ENCODE measurements around the gene ITGB3BP.
A peak's percentile ranks its signal among the peaks of the same experiment; 100 is the strongest.
"Not testable (repeated sequence)": the region's sequence is repeated elsewhere in the genome, so short reads cannot be mapped to it uniquely, and the experiment has no call there.

Gene ITGB3BP

GRCh38 chr1:63522891-63523728, at the start of gene ITGB3BP, which contains the start of gene EFCAB7:
TSS of gene ITGB3BP (minus strand) at chr1:63523225. CDS start at chr1:63523133, 92 bp downstream.
TSS of gene EFCAB7 (plus strand) at chr1:63523525. CDS start at chr1:63525573, 2,048 bp downstream.
- DNase-seq = peak; percentile 95

DNA sequence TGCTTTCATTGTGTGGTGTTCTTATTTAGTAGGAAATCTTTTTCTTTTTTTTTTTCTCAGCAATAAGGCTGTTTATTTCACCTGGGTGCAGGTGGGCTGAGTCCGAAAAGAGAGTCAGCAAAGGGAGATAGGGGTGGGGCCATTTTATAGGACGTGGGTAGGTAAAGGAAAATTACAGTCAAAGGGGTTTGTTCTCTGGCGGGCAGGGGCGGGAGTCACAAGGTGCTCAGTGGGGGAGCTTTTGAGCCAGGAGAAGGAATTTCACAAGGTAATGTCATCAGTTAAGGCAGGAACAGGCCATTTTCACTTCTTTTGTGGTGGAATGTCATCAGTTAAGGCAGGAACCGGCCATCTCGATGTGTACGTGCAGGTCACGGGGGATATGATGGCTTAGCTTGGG, 49.7 kb upstream of the ITGB3BP start:
- not testable (repeated sequence) for DNase-seq

DNA sequence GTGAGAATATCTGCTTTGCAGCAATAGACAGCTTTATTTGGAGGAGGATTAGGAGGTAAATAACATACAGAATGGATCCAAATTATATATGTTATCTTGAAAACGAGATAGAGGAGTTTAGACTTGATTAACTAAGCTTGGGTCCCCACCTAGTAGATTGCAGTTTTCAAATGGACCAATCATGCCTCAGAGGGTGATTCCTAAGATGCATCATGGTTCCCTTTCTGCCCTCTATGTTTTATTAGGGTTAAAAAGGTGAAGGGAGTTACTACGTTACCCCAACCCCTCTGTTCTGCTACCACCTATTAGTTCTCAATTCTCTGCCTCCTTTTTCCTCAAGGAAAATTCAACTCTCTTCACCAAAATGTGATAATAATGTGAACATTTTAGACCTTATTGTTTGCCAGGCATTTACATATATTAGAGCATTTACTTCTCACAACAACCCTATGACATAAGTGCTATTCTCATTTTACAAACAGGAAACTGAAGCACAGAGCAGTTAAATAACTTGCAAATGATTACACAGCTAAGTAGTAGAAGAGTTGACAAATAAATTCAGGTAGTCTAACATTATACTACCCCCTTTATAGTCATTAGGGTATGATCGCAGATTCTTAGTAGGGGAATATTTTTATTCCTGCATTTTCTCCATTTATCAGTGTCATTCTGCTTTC, 46.8 kb upstream of the ITGB3BP start:
- DNase-seq = no peak

DNA sequence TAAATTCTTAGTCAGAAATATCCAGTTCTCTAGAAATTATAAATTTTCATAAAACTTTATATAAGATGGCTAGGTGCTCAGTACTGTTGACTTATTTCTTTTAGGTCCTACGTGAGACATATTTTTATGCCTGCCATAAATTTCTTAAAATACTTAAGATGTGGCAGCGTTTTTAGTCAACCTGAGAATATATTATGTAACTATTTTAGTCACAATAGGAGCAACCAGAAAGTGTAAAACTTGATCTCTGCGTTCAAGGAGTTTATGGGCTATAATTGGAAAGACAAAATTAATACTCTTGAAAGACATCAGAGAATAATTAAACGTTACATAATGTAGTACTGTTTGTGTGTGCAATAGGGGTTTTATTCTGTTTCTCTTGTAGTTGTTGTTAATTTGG, 46.0 kb upstream of the ITGB3BP start:
- no peak for DNase-seq

- no peak for DNase-seq
Measured at GRCh38 chr1:63563745-63564144, 40.7 kb upstream of the ITGB3BP start.

GRCh38 chr1:63559357-63559756, 36.3 kb upstream of the ITGB3BP start:
- no peak for DNase-seq

GRCh38 chr1:63557365-63557987, 34.5 kb upstream of the ITGB3BP start:
- no peak for DNase-seq

GRCh38 chr1:63555480-63555879, 32.5 kb upstream of the ITGB3BP start:
- no peak for DNase-seq

GRCh38 chr1:63548877-63549276, 25.9 kb upstream of the ITGB3BP start:
- no peak for DNase-seq

DNA sequence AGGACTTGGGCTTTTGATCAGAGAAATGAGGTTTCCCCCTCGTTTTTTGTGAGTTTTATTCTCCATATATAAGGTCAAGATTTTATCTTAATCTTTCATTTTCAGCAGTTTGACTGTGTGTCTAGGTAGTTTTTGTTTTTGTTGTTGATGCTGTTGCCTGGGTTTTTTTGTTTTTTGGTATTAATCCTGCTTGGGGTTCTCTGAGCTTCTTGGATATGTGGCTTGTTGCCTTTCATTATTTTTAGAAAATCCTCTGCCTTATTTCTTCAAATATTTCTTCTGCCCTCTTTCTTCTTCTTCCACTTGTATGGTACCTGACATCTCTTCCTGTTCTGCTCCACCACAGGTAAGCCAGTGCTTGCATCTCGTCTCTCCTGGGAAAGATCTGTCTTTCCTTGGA, 25.3 kb upstream of the ITGB3BP start:
- no peak for DNase-seq

DNA sequence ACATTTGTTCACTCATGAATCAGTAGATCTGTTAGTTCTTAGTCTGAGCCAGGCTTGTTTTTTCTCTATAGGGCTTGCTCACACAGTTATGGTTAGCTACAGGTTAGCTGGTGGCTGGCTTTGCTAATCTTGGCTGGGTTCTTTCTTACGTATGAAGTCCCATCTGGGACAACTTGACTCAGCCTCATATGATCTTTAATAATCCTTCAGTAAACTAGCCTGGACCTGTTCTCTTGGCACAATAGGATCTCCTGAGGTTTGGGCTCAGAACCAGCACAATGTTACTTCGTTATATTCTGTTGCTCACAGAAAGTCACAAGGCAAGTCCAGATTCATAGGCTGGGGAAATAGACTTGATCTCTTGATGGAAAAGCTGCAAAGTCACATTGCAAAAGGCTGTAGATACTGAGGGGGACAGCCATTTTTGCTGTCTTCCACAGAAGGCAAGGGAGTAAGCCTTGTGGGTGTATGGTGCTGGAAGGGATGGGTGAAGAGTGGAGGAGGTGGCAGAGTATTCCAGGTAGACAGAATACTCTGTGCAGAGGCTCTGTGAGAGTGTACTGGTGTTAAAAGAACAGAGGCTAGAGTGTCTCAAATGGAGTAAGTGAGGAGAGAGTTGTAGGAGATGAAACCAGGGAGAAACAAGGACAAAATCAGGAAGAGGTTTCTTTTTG, 24.7 kb upstream of the ITGB3BP start:
- DNase-seq = no peak

DNA sequence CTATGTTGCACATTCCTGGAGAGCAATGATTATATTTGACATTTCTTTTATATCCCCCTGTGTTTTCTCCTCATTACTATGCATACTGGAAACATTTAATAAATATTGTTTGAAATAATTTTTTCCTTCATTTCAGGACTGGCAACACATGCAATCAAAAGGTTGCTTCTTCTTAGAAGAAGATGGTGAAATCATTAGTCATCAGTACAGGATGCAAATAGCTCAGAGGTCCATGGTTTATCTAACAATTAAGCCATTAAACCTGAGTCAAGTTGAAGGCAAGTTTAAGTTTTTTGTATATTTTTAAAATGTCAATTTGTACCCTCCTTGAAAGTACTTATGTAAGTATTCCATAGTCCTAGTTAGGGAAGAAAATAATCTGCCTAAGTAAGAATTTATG, 22.8 kb upstream of the ITGB3BP start:
- no peak for DNase-seq

DNA sequence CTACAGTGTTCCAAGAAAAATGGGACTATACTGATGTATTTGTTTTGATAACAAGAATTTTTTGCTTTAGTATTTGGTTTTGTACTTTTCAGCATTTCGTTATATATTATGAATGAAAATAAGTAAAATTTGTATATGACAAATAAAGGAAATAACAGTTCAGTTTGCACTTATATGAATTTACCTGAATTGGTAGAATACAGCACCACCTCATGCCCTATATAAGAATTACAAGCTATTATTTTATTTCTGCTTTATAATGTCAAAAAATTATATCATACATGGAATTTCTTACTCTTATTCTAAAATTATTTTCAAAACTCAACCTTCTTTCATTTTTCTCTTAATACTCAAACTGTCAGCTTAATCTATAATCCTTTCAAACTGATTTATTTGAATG, 14.9 kb upstream of the ITGB3BP start:
- no peak for DNase-seq

DNA sequence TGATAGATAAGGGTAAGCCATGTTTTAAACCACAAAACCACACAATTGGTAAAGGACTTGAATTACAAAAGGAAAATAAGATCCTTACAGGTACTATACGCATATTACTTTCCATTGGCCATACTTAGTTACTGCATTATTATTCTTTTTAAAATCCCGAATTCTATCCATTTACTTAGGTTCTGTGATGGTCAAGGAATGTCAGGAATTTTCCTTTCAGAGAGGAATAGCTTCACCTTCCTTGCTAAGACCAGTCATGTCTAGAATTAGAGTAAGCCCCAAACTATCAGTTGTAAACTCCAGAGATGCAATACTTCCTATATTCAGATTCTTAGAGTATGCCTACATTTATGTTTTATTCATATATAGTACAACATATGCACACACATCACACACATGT, 14.0 kb upstream of the ITGB3BP start:
- DNase-seq = no peak

- DNase-seq = peak; percentile 32
Measured at GRCh38 chr1:63534406-63534805, 11.4 kb upstream of the ITGB3BP start.

DNA sequence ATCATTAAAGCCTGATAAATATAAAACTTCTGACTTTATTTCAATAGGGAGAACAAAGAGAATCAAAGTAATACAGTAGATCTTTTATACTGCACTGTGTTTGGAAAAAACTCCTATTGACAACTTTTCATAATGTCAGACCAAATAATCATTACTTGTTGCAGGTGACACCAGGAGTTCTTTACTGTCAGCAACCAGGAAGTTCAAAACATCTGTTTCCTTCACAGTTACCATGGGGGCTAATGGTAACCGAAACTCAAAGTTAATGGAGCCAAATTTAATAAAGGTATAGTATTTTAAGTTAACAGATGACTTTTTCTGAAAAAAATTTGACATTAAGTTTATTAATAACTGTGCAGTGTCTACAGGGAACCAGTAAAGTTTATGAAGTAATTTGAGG, 10.9 kb upstream of the ITGB3BP start:
- peak; percentile 1 for DNase-seq

DNA sequence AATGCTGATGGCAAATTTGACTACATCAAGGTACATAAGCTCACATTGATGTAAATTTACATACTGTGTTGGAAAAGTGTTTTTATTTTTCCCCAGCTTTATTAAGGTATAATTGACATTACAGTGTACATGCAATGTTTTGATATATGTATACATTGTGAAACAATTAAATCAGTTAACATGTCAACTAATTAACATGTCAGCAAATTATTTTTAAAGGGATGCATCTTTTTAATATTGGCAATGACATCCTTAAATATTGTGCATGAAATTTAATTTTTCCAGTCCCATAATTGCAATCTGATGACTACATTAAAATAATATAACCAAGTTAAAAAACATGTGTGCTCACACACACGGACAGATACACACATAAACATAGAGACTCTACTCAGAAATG, 9.7 kb upstream of the ITGB3BP start:
- no peak for DNase-seq

DNA sequence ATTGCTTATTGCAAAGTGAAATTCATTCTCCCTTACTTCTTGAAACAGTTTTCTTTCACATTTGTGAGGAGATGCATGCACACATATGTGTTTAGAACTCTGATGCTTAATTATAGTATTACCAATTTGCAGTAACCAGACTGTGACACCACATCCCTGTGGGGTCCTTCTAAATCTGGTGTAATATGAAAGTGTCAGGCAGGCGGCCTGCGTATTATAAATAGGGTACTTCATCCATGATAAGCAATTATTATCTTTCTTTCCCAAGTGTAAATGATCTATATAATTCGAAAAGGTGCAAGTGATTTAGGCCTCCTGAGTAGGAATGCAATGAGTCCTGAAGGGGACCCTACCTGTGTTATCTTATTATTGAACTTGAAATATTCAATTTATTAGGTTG, 1.2 kb upstream of the ITGB3BP start:
- DNase-seq = peak; percentile 8

DNA sequence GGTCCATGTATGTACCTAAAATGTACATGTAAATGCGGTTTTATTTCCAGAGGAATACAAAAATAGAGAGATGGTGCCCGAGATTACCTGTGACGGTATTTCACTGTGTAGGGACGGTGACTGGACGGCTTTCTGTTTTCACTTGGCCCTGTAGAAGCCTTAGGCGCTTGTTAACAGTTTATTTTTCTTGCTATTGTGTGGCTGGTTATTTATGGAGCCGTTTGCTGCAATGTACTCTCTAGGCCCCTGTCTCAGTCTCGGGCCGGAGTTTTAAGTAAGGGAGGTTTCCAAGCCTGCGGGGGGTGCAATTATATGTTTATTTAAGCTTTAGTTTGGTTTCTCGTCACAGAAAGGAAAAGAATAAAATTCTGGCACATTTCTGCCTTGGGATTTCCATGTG, 713 bp upstream of the ITGB3BP start:
- DNase-seq = peak; percentile 53

DNA sequence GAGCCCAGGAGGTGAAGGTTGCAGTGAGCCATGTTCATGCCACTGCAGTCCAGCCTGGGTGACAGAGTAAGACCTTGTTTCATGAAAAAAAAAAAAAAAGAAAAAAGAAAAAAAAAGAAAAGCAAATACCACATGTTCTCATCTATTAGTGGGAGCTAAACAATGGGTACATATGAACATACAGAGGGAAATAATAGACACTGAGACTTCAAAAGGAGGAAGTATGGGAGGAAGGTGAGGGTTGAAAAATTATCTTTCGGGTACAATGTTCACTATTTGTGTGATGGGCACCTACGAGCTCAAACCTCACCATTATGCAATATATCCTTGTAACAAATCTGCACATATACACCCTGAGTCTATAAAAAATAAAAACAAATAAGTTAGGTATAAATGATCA, 6.4 kb downstream of the ITGB3BP start:
- no peak for DNase-seq

DNA sequence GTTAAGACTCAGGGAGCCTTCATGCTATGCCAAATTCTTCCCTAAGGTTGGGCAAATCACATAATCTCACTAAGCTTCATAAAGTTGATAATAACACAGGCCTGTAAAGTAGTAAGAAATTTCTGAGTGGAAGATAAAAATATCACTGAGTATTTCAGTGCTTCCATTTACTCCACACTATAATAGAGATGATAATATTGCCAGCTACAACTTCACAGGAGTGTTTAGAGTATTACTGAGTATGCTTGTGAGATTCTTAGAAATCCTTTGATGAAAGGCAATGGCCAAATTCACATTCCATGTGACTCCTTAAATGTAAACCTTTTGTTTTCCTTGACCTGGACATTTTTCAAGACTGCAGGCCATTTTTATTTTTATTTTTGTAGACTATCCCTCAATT, 10.4 kb downstream of the ITGB3BP start:
- no peak for DNase-seq

DNA sequence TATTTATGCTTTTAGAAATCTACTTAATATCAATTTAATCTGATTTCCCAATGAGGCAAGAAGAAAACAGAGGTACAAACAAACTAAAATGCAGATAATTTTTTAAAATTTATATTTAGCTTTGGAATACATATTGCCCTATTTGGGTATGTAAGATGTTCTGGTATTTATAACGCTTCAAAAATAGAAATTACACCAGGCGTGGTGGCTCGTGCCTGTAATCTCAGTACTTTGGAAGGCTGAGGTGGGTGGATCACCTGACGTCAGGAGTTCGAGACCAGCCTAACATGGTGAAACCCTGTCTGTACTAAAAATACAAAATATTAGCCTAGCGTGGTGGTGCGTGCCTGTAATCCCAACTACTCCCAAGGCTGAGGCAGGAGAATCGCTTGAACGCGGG, 13.3 kb downstream of the ITGB3BP start:
- DNase-seq = no peak

- DNase-seq = no peak
Measured at GRCh38 chr1:63506782-63507181, 16.2 kb downstream of the ITGB3BP start.

All from NCI-H146 (cell line).